ENCODE measurements around the gene SERPINA10.
"Not testable (repeated sequence)": the region's sequence is repeated elsewhere in the genome, so short reads cannot be mapped to it uniquely, and the experiment has no call there.

SERPINA10 gene

GRCh38 chr14:94304243-94304642 lies 11.2 kb upstream of the SERPINA10 start:
- FAIRE-seq: no peak
- no peak for DNase-seq (ENCODE audit: insufficient read length, low spot score)
- TF ChIP-seq TAF1 (IDR thresholded peaks at IDR 0.05; ENCODE audit: low read depth, low read length) (no peak), POU2F2 (IDR thresholded peaks at IDR 0.05; ENCODE audit: low read depth, low read length) (no peak), PAX5 (IDR thresholded peaks at IDR 0.05; ENCODE audit: insufficient read depth, low read length, severe bottlenecking) (no peak)

GRCh38 chr14:94303111-94303510 lies 10.0 kb upstream of the SERPINA10 start:
- TF ChIP-seq PAX5 (IDR thresholded peaks at IDR 0.05; ENCODE audit: insufficient read depth, low read length, severe bottlenecking) (no peak), SPI1 (IDR thresholded peaks at IDR 0.05; ENCODE audit: low read depth, low read length) (no peak), POLR2AphosphoS5 (IDR thresholded peaks at IDR 0.05; ENCODE audit: low read depth, low read length) (no peak), TAF1 (IDR thresholded peaks at IDR 0.05; ENCODE audit: low read depth, low read length) (no peak), POU2F2 (IDR thresholded peaks at IDR 0.05; ENCODE audit: low read depth, low read length) (no peak), POLR2A (IDR thresholded peaks at IDR 0.05; ENCODE audit: low read depth, low read length) (no peak)
- DNase-seq (ENCODE audit: insufficient read length, low spot score) (no peak), FAIRE-seq (no peak)

GRCh38 chr14:94298130-94298529 lies 5.1 kb upstream of the SERPINA10 start:
- DNase-seq (ENCODE audit: insufficient read length, low spot score) (no peak), FAIRE-seq (no peak)
- TF ChIP-seq SPI1 (IDR thresholded peaks at IDR 0.05; ENCODE audit: low read depth, low read length) (no peak), TAF1 (IDR thresholded peaks at IDR 0.05; ENCODE audit: low read depth, low read length) (no peak), POU2F2 (IDR thresholded peaks at IDR 0.05; ENCODE audit: low read depth, low read length) (no peak), POLR2A (IDR thresholded peaks at IDR 0.05; ENCODE audit: low read depth, low read length) (no peak), PAX5 (IDR thresholded peaks at IDR 0.05; ENCODE audit: insufficient read depth, low read length, severe bottlenecking) (no peak), POLR2AphosphoS5 (IDR thresholded peaks at IDR 0.05; ENCODE audit: low read depth, low read length) (no peak)

GRCh38 chr14:94296181-94296545 lies 3.1 kb upstream of the SERPINA10 start:
- not testable (repeated sequence) for DNase-seq (ENCODE audit: insufficient read length, low spot score); FAIRE-seq

GRCh38 chr14:94295360-94296180 lies 2.5 kb upstream of the SERPINA10 start:
- no peak for FAIRE-seq
- TF ChIP-seq POLR2AphosphoS5 (IDR thresholded peaks at IDR 0.05; ENCODE audit: low read depth, low read length) (no peak), SPI1 (IDR thresholded peaks at IDR 0.05; ENCODE audit: low read depth, low read length) (no peak), POLR2A (IDR thresholded peaks at IDR 0.05; ENCODE audit: low read depth, low read length) (no peak), POU2F2 (IDR thresholded peaks at IDR 0.05; ENCODE audit: low read depth, low read length) (no peak), PAX5 (IDR thresholded peaks at IDR 0.05; ENCODE audit: insufficient read depth, low read length, severe bottlenecking) (no peak), TAF1 (IDR thresholded peaks at IDR 0.05; ENCODE audit: low read depth, low read length) (no peak)
- DNase-seq (ENCODE audit: insufficient read length, low spot score): no peak

- FAIRE-seq: no peak
- no peak for DNase-seq (ENCODE audit: insufficient read length, low spot score)
- TF ChIP-seq SPI1 (IDR thresholded peaks at IDR 0.05; ENCODE audit: low read depth, low read length) (no peak), POLR2A (IDR thresholded peaks at IDR 0.05; ENCODE audit: low read depth, low read length) (no peak), POU2F2 (IDR thresholded peaks at IDR 0.05; ENCODE audit: low read depth, low read length) (no peak), POLR2AphosphoS5 (IDR thresholded peaks at IDR 0.05; ENCODE audit: low read depth, low read length) (no peak), TAF1 (IDR thresholded peaks at IDR 0.05; ENCODE audit: low read depth, low read length) (no peak), PAX5 (IDR thresholded peaks at IDR 0.05; ENCODE audit: insufficient read depth, low read length, severe bottlenecking) (no peak)
These were observed 483 bp upstream of the SERPINA10 start for GRCh38 chr14:94293578-94293924.

- TF ChIP-seq PAX5 (IDR thresholded peaks at IDR 0.05; ENCODE audit: insufficient read depth, low read length, severe bottlenecking) (no peak), POU2F2 (IDR thresholded peaks at IDR 0.05; ENCODE audit: low read depth, low read length) (no peak), POLR2A (IDR thresholded peaks at IDR 0.05; ENCODE audit: low read depth, low read length) (no peak), POLR2AphosphoS5 (IDR thresholded peaks at IDR 0.05; ENCODE audit: low read depth, low read length) (no peak)
- FAIRE-seq: no peak
- no peak for DNase-seq (ENCODE audit: insufficient read length, low spot score)
These were observed 569 bp downstream of the SERPINA10 start for GRCh38 chr14:94292526-94292871.

- no peak for TF ChIP-seq TAF1 (IDR thresholded peaks at IDR 0.05; ENCODE audit: low read depth, low read length)
- no peak for TF ChIP-seq POLR2AphosphoS5 (IDR thresholded peaks at IDR 0.05; ENCODE audit: low read depth, low read length)
- TF ChIP-seq PAX5 (IDR thresholded peaks at IDR 0.05; ENCODE audit: insufficient read depth, low read length, severe bottlenecking): no peak
- no peak for TF ChIP-seq POLR2A (IDR thresholded peaks at IDR 0.05; ENCODE audit: low read depth, low read length)
- no peak for TF ChIP-seq POU2F2 (IDR thresholded peaks at IDR 0.05; ENCODE audit: low read depth, low read length)
- no peak for TF ChIP-seq SPI1 (IDR thresholded peaks at IDR 0.05; ENCODE audit: low read depth, low read length)
- FAIRE-seq (no peak), DNase-seq (ENCODE audit: insufficient read length, low spot score) (no peak)
These were observed 1.1 kb downstream of the SERPINA10 start for GRCh38 chr14:94291906-94292525.

- TF ChIP-seq POU2F2 (IDR thresholded peaks at IDR 0.05; ENCODE audit: low read depth, low read length) (no peak), POLR2A (IDR thresholded peaks at IDR 0.05; ENCODE audit: low read depth, low read length) (no peak), SPI1 (IDR thresholded peaks at IDR 0.05; ENCODE audit: low read depth, low read length) (no peak), PAX5 (IDR thresholded peaks at IDR 0.05; ENCODE audit: insufficient read depth, low read length, severe bottlenecking) (no peak), TAF1 (IDR thresholded peaks at IDR 0.05; ENCODE audit: low read depth, low read length) (no peak), POLR2AphosphoS5 (IDR thresholded peaks at IDR 0.05; ENCODE audit: low read depth, low read length) (no peak)
- no peak for FAIRE-seq
These were observed 1.7 kb downstream of the SERPINA10 start for GRCh38 chr14:94291159-94291905.

More at GRCh38 chr14:94291159-94291905, 1.7 kb downstream of the SERPINA10 start:
- DNase-seq (ENCODE audit: insufficient read length, low spot score): no peak

Measured in GM12891 (cell line).